Natural killer cell (primary cell): ENCODE data around the gene CDH23. TPM values are rescaled to one million over a fixed set of nuclear protein-coding genes. Genes with fewer than 3 reads are reported as not detected.

Source experiments
- ATAC-seq, 3 donors: fragments of 150-1000 bp in 2 of 3; fragments of 200-7000 bp in 1 of 3; cut with Tn5 transposase; 1 replicate in 1 of 3; 2 replicates in 2 of 3; pipeline ENCODE4 v1.10.0; 2021; ENCODE audit warnings: mild to moderate bottlenecking in 2 of 3, moderate library complexity in 2 of 3
- DNase-seq, 2 donors: peaks; one replicate each; pipeline versions ENCODE4 v3.0.0 to v3.0.0-alpha.2; 2013 to 2021; ENCODE audit warnings: mixed read lengths in 1 of 2
- H3K27ac ChIP-seq: one replicate; pipeline ENCODE4 v1.5.1; 2013; ENCODE audit warnings: mild to moderate bottlenecking, low read length
- H3K27me3 ChIP-seq: one replicate; pipeline ENCODE4 v1.6.1; 2013; ENCODE audit warnings: low read length; ENCODE audit not compliant: control insufficient read depth, insufficient read depth
- H3K36me3 ChIP-seq: one replicate; pipeline ENCODE4 v1.6.1; 2013; ENCODE audit warnings: low read length; ENCODE audit not compliant: control insufficient read depth, insufficient read depth
- H3K4me1 ChIP-seq: one replicate; pipeline ENCODE4 v1.6.1; 2013; ENCODE audit warnings: low read length; ENCODE audit not compliant: control insufficient read depth, insufficient read depth
- H3K4me3 ChIP-seq: one replicate; pipeline ENCODE4 v1.5.1; 2013; ENCODE audit warnings: low read length
- H3K9me3 ChIP-seq: one replicate; pipeline ENCODE4 v1.6.1; 2013; ENCODE audit warnings: low read length; ENCODE audit not compliant: control insufficient read depth, insufficient read depth
- H3K27ac Mint-ChIP-seq, 2 donors: one replicate each; pipeline ENCODE4 v1.8.0; 2022; ENCODE audit warnings: mild to moderate bottlenecking in 2 of 2, mixed read lengths in 2 of 2, moderate library complexity in 1 of 2
- H3K27me3 Mint-ChIP-seq, 2 donors: one replicate each; pipeline ENCODE4 v1.8.0; 2022; ENCODE audit warnings: low read depth in 2 of 2, mixed read lengths in 2 of 2
- H3K36me3 Mint-ChIP-seq: one replicate; pipeline ENCODE4 v1.8.0; 2022; ENCODE audit warnings: mixed read lengths
- H3K4me1 Mint-ChIP-seq, 2 donors: one replicate each; pipeline ENCODE4 v1.8.0; 2022; ENCODE audit warnings: mixed read lengths in 2 of 2
- H3K4me3 Mint-ChIP-seq: one replicate; pipeline ENCODE4 v1.8.0; 2022; ENCODE audit warnings: mild to moderate bottlenecking, moderate library complexity, mixed read lengths
- H3K9me3 Mint-ChIP-seq, 2 donors: one replicate each; pipeline ENCODE4 v1.8.0; 2022; ENCODE audit warnings: mixed read lengths in 2 of 2
- WGBS: methylation state at CpG from one replicate; pipeline ENCODE4 v1.1.7; 2013; ENCODE audit warnings: missing lambda C conversion rate; ENCODE audit not compliant: insufficient coverage; 5-methylcytosine and 5-hydroxymethylcytosine counted together
- intact Hi-C: fragments of 100-400 bp; cut with micrococcal nuclease; formaldehyde crosslinking; loops from one replicate; pipeline ENCODE4 v1.14.2; 2022
- total RNA-seq, 4 donors: library from RNA; stranded (reverse); fragments of 120-200 nt in 1 of 4; gene quantifications; one replicate each; pipeline versions ENCODE4 v1.2.3 to v1.2.4, GENCODE V29; 2013 to 2022
- TF ChIP-seq, protein P1 (sequence below): fragments of 200-600 bp; IDR thresholded peaks from one replicate; pipeline ENCODE4 v1.8.0; 2022; ENCODE audit warnings: antibody characterized with exemption

CDH23 gene
- total RNA-seq, 3 donors from 2014 or later (not counting 1 experiment from before 2014, with no cell fraction given): 1.2 to 6.0 (median 4.3) TPM

DNA sequence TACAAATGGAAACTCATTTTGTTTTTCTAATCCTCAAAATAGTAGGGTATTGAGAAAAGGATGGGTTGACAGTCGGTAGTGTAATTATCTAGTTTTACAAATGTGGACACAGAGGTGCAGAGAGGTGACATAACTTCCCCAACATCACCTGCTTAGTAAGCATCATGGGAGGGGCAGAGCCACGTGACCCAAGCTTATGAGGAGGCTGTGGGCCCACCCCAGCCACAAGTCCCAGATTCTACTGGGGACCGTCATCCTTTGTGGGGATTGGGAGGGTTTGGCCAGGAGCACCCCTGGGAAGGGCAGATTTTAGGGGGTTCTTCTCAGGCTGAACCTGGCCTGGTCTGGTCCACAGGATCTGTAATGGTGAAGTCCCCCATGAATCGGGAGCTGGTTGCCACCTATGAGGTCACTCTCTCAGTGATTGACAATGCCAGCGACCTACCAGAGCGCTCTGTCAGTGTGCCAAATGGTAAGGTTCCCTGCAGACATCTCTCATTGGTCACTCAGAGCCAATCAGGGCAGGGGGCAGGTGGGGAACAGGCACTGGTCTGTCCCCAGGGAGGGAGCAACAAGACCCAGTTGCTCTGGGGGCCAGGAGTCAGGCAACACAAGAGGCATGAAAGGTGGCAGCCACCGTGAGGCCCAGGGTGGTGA lies 400.2 kb downstream of the CDH23 start:
- Mint-ChIP-seq H3K9me3 (no peaks in the 10 kb centered on the region), H3K36me3 (no peaks in the 10 kb centered on the region), H3K27ac (peak overlapping the region in 1 of 2 donors; percentile 64), H3K4me1 (peaks cover 13 to 14% of the 10 kb centered on the region in 2 donors), H3K27me3 (peaks cover 4 to 9% of the 10 kb centered on the region in 2 donors), H3K4me3 (no peak overlapping the region)
- ATAC-seq (no peak), DNase-seq (no peak)
- H3K4me1 ChIP-seq: peaks cover 24% of the 10 kb centered on the region
- no peak overlapping the region for H3K27ac ChIP-seq
- no peaks in the 10 kb centered on the region for H3K36me3 ChIP-seq
- TF ChIP-seq, protein P1, sequence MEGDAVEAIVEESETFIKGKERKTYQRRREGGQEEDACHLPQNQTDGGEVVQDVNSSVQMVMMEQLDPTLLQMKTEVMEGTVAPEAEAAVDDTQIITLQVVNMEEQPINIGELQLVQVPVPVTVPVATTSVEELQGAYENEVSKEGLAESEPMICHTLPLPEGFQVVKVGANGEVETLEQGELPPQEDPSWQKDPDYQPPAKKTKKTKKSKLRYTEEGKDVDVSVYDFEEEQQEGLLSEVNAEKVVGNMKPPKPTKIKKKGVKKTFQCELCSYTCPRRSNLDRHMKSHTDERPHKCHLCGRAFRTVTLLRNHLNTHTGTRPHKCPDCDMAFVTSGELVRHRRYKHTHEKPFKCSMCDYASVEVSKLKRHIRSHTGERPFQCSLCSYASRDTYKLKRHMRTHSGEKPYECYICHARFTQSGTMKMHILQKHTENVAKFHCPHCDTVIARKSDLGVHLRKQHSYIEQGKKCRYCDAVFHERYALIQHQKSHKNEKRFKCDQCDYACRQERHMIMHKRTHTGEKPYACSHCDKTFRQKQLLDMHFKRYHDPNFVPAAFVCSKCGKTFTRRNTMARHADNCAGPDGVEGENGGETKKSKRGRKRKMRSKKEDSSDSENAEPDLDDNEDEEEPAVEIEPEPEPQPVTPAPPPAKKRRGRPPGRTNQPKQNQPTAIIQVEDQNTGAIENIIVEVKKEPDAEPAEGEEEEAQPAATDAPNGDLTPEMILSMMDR: no peak
- H3K27me3 ChIP-seq: no peaks in the 10 kb centered on the region
- intact Hi-C loops: no loop called here
- no peak overlapping the region for H3K4me3 ChIP-seq
- 70% methylated on average over 6 of the region's 7 CpGs for WGBS
- H3K9me3 ChIP-seq: no peaks in the 10 kb centered on the region

DNA sequence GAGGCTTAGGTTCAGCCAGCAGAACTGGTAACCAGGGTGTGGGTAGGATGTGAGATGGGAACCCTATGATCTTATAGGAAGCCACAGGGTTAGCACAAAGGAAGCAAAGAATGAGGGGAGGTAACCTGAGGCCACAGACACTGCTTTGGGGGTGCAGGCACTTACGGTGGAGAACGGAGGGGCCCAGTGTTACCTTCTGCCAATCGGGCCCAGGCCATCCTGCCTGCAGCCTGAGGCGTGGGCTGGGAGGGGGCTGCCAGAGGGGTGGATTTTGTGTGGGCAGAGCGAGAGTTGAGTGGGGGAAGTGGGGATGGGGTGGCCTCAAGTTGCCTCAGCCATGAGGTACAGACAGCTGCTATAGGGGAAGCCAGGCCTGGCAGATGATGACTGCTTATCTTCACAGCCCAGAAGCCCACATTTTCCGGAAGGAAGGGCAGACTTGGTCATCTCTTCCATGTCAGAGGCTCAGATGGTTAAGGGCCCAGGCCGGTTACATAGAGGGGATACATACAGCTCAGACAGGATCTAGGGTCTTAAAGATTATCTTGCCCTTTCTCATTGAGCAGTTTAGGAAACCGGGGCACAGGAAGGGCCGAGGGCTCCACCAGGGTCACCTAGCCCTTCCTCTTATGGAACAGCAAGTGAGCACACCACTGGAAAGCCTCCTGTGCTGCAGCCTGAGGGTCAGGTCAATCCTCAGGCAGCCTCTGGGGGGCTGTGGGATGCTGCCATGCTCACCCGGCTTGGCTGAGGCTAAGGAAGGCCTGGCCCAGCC lies 401.0 kb downstream of the CDH23 start:
- Histone ChIP-seq H3K27ac (no peak overlapping the region), H3K9me3 (no peaks in the 10 kb centered on the region), H3K4me1 (peaks cover 26% of the 10 kb centered on the region), H3K27me3 (no peaks in the 10 kb centered on the region), H3K4me3 (no peak overlapping the region), H3K36me3 (no peaks in the 10 kb centered on the region)
- TF ChIP-seq, protein P1: no peak
- H3K36me3 Mint-ChIP-seq: no peaks in the 10 kb centered on the region
- H3K4me3 Mint-ChIP-seq: no peak overlapping the region
- peaks cover 13 to 14% of the 10 kb centered on the region in 2 donors for H3K4me1 Mint-ChIP-seq
- WGBS: 24% methylated on average over 10 of the region's 10 CpGs
- no peak for DNase-seq
- intact Hi-C loops: no loop called here
- peaks cover 4 to 9% of the 10 kb centered on the region in 2 donors for H3K27me3 Mint-ChIP-seq
- H3K27ac Mint-ChIP-seq: peak overlapping the region in 1 of 2 donors; percentile 64
- peak in 2 of 3 donors; percentile 52 to 67 for ATAC-seq
- no peaks in the 10 kb centered on the region for H3K9me3 Mint-ChIP-seq

DNA sequence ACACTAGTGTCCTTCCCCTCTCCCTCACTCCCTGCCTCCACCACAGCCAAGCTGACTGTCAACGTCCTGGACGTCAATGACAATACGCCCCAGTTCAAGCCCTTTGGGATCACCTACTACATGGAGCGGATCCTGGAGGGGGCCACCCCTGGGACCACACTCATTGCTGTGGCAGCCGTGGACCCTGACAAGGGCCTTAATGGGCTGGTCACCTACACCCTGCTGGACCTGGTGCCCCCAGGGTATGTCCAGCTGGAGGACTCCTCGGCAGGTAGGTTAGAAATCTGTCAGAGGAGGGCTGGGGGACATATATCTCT lies 401.5 kb downstream of the CDH23 start:
- H3K4me1 Mint-ChIP-seq: peaks cover 13 to 14% of the 10 kb centered on the region in 2 donors
- H3K4me3 Mint-ChIP-seq: no peak overlapping the region
- ATAC-seq (no peak), DNase-seq (no peak)
- no peak overlapping the region for H3K27ac Mint-ChIP-seq
- Histone ChIP-seq H3K36me3 (no peaks in the 10 kb centered on the region), H3K4me3 (no peak overlapping the region), H3K9me3 (no peaks in the 10 kb centered on the region), H3K27ac (no peak overlapping the region), H3K4me1 (peaks cover 26% of the 10 kb centered on the region), H3K27me3 (no peaks in the 10 kb centered on the region)
- TF ChIP-seq, protein P1: no peak
- peaks cover 4 to 8% of the 10 kb centered on the region in 2 donors for H3K27me3 Mint-ChIP-seq
- H3K36me3 Mint-ChIP-seq: no peaks in the 10 kb centered on the region
- no peaks in the 10 kb centered on the region for H3K9me3 Mint-ChIP-seq
- WGBS: 71% methylated on average over 6 of the region's 6 CpGs
- intact Hi-C loops: no loop called here
